PFSK-1 (cell line): ENCODE measurements around the gene PRXL2B.

Experiments
- REST ChIP-seq, 2 experiments: IDR thresholded peaks; 2 replicates each; pipeline versions ENCODE4 v1.6.1 to v1.8.0; 2011 to 2012; ENCODE audit warnings: low read depth in 2 of 2, low read length in 2 of 2, control low read depth in 1 of 2, inconsistent platforms in 1 of 2, mild to moderate bottlenecking in 1 of 2, moderate library complexity in 1 of 2; ENCODE audit not compliant: insufficient read depth in 1 of 2
- TAF1 ChIP-seq: IDR thresholded peaks from 2 replicates; pipeline ENCODE4 v1.6.1; 2012; ENCODE audit warnings: low read length, control low read depth, borderline replicate concordance; ENCODE audit not compliant: insufficient read depth

- TF ChIP-seq REST (IDR thresholded peaks at IDR 0.05; ENCODE audit: insufficient read depth in 1 of 2, low read depth in 2 of 2, low read length in 2 of 2) (no peak), TAF1 (no peak)
Observed at GRCh38 chr1:2590233-2591141, 3.9 kb downstream of the PRXL2B start.
